Stimulated activated CD8-positive, alpha-beta memory T cell treated with anti-CD3 and anti-CD28 coated beads, Interleukin-4, amount 100 ng/mL, for 48 hours (primary cell): ENCODE data around the gene ZBTB46.

Experiments
- DNase-seq: peaks from one replicate; pipeline ENCODE4 v3.0.0-alpha.2; 2020

ZBTB46 gene

GRCh38 chr20:63765082-63765873 lies 65.8 kb downstream of the ZBTB46 start:
- no peak for DNase-seq

- DNase-seq, result no peak
These were observed 71.6 kb downstream of the ZBTB46 start for GRCh38 chr20:63759377-63759901.

- DNase-seq, result no peak
These were observed 72.9 kb downstream of the ZBTB46 start for GRCh38 chr20:63758152-63758551.

- DNase-seq, result no peak
These were observed 74.4 kb downstream of the ZBTB46 start for GRCh38 chr20:63756648-63756991.

GRCh38 chr20:63755933-63756647 lies 75.0 kb downstream of the ZBTB46 start:
- DNase-seq, result no peak

GRCh38 chr20:63754008-63754407 lies 77.1 kb downstream of the ZBTB46 start:
- DNase-seq, result no peak

GRCh38 chr20:63753381-63753780 lies 77.7 kb downstream of the ZBTB46 start:
- no peak for DNase-seq

- DNase-seq, result no peak
These were observed 78.5 kb downstream of the ZBTB46 start for GRCh38 chr20:63752411-63753101.

- DNase-seq, result peak; percentile 67
These were observed 79.4 kb downstream of the ZBTB46 start for GRCh38 chr20:63751471-63752271.

GRCh38 chr20:63750807-63751470 lies 80.1 kb downstream of the ZBTB46 start:
- peak; percentile 76 for DNase-seq

- DNase-seq, result no peak
These were observed 81.2 kb downstream of the ZBTB46 start for GRCh38 chr20:63749597-63750508.

- no peak for DNase-seq
These were observed 82.2 kb downstream of the ZBTB46 start for GRCh38 chr20:63748934-63749270.

GRCh38 chr20:63748070-63748933 lies 82.8 kb downstream of the ZBTB46 start:
- no peak for DNase-seq

GRCh38 chr20:63747622-63748069 lies 83.4 kb downstream of the ZBTB46 start:
- DNase-seq, result no peak

- DNase-seq, result no peak
These were observed 84.2 kb downstream of the ZBTB46 start for GRCh38 chr20:63746751-63747315.

- no peak for DNase-seq
These were observed 84.9 kb downstream of the ZBTB46 start for GRCh38 chr20:63745961-63746731.

GRCh38 chr20:63745424-63745805 lies 85.6 kb downstream of the ZBTB46 start:
- DNase-seq, result no peak

- DNase-seq, result no peak
These were observed 86.3 kb downstream of the ZBTB46 start for GRCh38 chr20:63744574-63745423.
